CD4-positive, alpha-beta T cell (primary cell): Measurements from ENCODE around the gene SECISBP2. TPM values are rescaled to one million over a fixed set of nuclear protein-coding genes. Genes with fewer than 3 reads are reported as not detected.

Source experiments
- ATAC-seq: fragments of 200-7000 bp; cut with Tn5 transposase; one replicate; pipeline ENCODE4 v1.10.0; 2022; ENCODE audit warnings: mild to moderate bottlenecking; ENCODE audit not compliant: poor library complexity
- CTCF ChIA-PET: fragments of 350-600 bp; sonication (Branson Sonifier 250); formaldehyde crosslinking; loops from one replicate; lab custom pipeline; 2021; ENCODE audit warnings: antibody characterized with exemption, inconsistent platforms; lab: Charles Lee
- POLR2A ChIA-PET: fragments of 350-600 bp; sonication (Branson Sonifier 250); formaldehyde crosslinking; loops from one replicate; lab custom pipeline; 2021; ENCODE audit warnings: antibody characterized with exemption, inconsistent platforms; lab: Charles Lee
- DNase-seq, 14 experiments: peaks; one replicate each; pipeline ENCODE4 v3.0.0-alpha.2; 2013 to 2020; ENCODE audit warnings: mixed read lengths in 2 of 14
- H3K27ac ChIP-seq, 2 donors: one replicate each; pipeline versions ENCODE4 v1.5.1 to v1.7.0; 2013; ENCODE audit warnings: low read length in 2 of 2, low read depth in 1 of 2, mild to moderate bottlenecking in 1 of 2
- H3K27me3 ChIP-seq, 2 experiments: 1 replicate in 1 of 2; 2 replicates in 1 of 2; pipeline versions ENCODE4 v1.6.1 to v1.7.0; 2013; ENCODE audit warnings: low read length in 2 of 2, control low read depth in 1 of 2, mild to moderate bottlenecking in 1 of 2, moderate library complexity in 1 of 2; ENCODE audit not compliant: insufficient read depth in 2 of 2, control insufficient read depth in 1 of 2
- H3K36me3 ChIP-seq: one replicate; pipeline ENCODE4 v1.6.1; 2013; ENCODE audit warnings: low read length, control low read depth; ENCODE audit not compliant: insufficient read depth
- H3K4me1 ChIP-seq: one replicate; pipeline ENCODE4 v1.6.1; 2013; ENCODE audit warnings: low read length, control low read depth; ENCODE audit not compliant: insufficient read depth
- H3K4me3 ChIP-seq: one replicate; pipeline ENCODE4 v1.5.1; 2013; ENCODE audit warnings: mild to moderate bottlenecking, low read length, moderate library complexity
- H3K9me3 ChIP-seq, 2 experiments: 1 replicate in 1 of 2; 2 replicates in 1 of 2; pipeline versions ENCODE4 v1.6.1 to v1.7.0; 2013; ENCODE audit warnings: low read length in 2 of 2, mild to moderate bottlenecking in 2 of 2, control low read depth in 1 of 2, moderate library complexity in 1 of 2; ENCODE audit not compliant: control insufficient read depth in 1 of 2, insufficient read depth in 1 of 2
- H3K27ac Mint-ChIP-seq: one replicate; pipeline ENCODE4 v1.8.0; 2020; ENCODE audit warnings: mixed read lengths
- H3K27me3 Mint-ChIP-seq: one replicate; pipeline ENCODE4 v1.8.0; 2021; ENCODE audit warnings: mixed read lengths
- H3K36me3 Mint-ChIP-seq: one replicate; pipeline ENCODE4 v1.8.0; 2021; ENCODE audit warnings: low read depth, mixed read lengths
- H3K4me1 Mint-ChIP-seq: one replicate; pipeline ENCODE4 v1.8.0; 2021; ENCODE audit warnings: low read depth, mixed read lengths
- H3K4me3 Mint-ChIP-seq: one replicate; pipeline ENCODE4 v1.8.0; 2020; ENCODE audit warnings: mild to moderate bottlenecking, mixed read lengths
- H3K9me3 Mint-ChIP-seq: one replicate; pipeline ENCODE4 v1.8.0; 2020; ENCODE audit warnings: mixed read lengths
- intact Hi-C, 2 experiments: fragments of 100-400 bp; cut with DNase I in 1 of 2; cut with micrococcal nuclease in 1 of 2; formaldehyde crosslinking; loops; one replicate each; pipeline versions ENCODE4 v1.15.1 to v1.9.0; 2023 to 2025; cut with DNase I, micrococcal nuclease
- total RNA-seq, 174 experiments: library from RNA in 2 of 174; stranded (reverse) in 2 of 174; gene quantifications; one replicate each; pipeline ENCODE4 v1.2.3 and lab custom pipeline; 2021 to 2026
- TF ChIP-seq, protein P1 (sequence below): fragments of 200-600 bp; IDR thresholded peaks from one replicate; pipeline ENCODE4 v1.8.0; 2022; ENCODE audit warnings: antibody characterized with exemption, mild to moderate bottlenecking

Gene SECISBP2
- total RNA-seq, 2 experiments from 2014 or later: 109 to 112 TPM

DNA sequence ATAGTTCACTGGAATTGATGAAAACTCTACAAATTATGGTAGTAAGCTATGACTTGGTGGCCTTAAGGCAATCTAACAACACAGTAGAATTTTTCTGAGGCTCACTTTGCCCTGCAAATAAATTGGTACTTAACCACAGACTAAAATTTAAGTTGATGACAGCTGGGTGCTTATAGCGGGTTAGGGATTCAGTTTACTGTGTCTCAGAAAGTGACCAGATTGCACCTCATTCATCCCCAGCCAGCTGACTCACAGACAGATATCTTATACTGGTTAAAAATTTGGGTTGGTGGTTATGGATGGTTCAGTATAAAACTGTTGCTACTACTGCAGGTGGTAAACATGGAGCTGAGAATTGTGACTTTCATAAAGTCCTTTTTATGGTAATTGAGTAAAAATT, 4.5 kb upstream of the SECISBP2 start:
- CTCF ChIA-PET: no interaction called here
- no peaks in the 10 kb centered on the region for H3K27me3 Mint-ChIP-seq
- peaks cover 58% of the 10 kb centered on the region for H3K4me1 Mint-ChIP-seq
- no peaks in the 10 kb centered on the region for H3K36me3 ChIP-seq
- H3K27ac Mint-ChIP-seq: peak overlapping the region; percentile 98
- ATAC-seq: no peak
- POLR2A ChIA-PET: no interaction called here
- no peak overlapping the region for H3K27ac ChIP-seq
- intact Hi-C loops: loop anchor here in 1 of 2 experiments (10.0 kb wide), 2 partner anchors 211 to 791 kb away; no protein-coding TSS in a partner anchor
- no peak overlapping the region for H3K4me3 ChIP-seq
- H3K9me3 Mint-ChIP-seq: no peaks in the 10 kb centered on the region
- no peaks in the 10 kb centered on the region for H3K9me3 ChIP-seq
- peaks cover 31% of the 10 kb centered on the region for H3K4me1 ChIP-seq
- peaks cover 23% of the 10 kb centered on the region for H3K36me3 Mint-ChIP-seq
- no peak overlapping the region for H3K4me3 Mint-ChIP-seq
- DNase-seq: no peak
- H3K27me3 ChIP-seq: no peaks in the 10 kb centered on the region
- TF ChIP-seq, protein P1, sequence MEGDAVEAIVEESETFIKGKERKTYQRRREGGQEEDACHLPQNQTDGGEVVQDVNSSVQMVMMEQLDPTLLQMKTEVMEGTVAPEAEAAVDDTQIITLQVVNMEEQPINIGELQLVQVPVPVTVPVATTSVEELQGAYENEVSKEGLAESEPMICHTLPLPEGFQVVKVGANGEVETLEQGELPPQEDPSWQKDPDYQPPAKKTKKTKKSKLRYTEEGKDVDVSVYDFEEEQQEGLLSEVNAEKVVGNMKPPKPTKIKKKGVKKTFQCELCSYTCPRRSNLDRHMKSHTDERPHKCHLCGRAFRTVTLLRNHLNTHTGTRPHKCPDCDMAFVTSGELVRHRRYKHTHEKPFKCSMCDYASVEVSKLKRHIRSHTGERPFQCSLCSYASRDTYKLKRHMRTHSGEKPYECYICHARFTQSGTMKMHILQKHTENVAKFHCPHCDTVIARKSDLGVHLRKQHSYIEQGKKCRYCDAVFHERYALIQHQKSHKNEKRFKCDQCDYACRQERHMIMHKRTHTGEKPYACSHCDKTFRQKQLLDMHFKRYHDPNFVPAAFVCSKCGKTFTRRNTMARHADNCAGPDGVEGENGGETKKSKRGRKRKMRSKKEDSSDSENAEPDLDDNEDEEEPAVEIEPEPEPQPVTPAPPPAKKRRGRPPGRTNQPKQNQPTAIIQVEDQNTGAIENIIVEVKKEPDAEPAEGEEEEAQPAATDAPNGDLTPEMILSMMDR: no peak

DNA sequence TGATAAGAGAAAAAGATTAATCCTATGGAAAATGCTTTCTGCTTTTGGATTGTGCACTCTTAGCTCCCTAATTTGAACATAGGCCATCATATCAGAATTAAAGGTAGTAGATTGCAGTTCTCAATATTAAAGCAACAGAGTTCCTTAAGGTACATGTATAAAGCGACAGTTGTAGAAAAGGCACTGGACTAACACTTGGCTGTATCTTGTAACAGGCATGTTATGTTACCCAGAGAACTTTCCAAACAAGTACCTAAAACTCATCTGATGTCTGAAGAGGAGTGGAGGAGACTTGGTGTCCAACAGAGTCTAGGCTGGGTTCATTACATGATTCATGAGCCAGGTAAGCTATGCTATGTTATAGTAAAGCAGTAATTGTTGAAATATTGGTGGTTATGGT, 3.3 kb upstream of the SECISBP2 start:
- Mint-ChIP-seq H3K9me3 (no peaks in the 10 kb centered on the region), H3K36me3 (peaks cover 34% of the 10 kb centered on the region), H3K4me3 (no peak overlapping the region), H3K4me1 (peaks cover 69% of the 10 kb centered on the region), H3K27me3 (no peaks in the 10 kb centered on the region), H3K27ac (peak overlapping the region; percentile 27)
- no peaks in the 10 kb centered on the region for H3K9me3 ChIP-seq
- ATAC-seq (no peak), DNase-seq (no peak)
- no peak overlapping the region for H3K4me3 ChIP-seq
- POLR2A ChIA-PET: no interaction called here
- H3K27ac ChIP-seq: no peak overlapping the region
- peaks cover 29% of the 10 kb centered on the region for H3K4me1 ChIP-seq
- intact Hi-C loops: loop anchor here (5.0 to 10.0 kb wide), 4 partner anchors 112 to 928 kb away; partner anchors contain the start of gene SPIN1 (in 1 of the 2)
- TF ChIP-seq, protein P1: no peak
- CTCF ChIA-PET: no interaction called here
- H3K27me3 ChIP-seq: no peaks in the 10 kb centered on the region
- peaks cover 1% of the 10 kb centered on the region for H3K36me3 ChIP-seq

DNA sequence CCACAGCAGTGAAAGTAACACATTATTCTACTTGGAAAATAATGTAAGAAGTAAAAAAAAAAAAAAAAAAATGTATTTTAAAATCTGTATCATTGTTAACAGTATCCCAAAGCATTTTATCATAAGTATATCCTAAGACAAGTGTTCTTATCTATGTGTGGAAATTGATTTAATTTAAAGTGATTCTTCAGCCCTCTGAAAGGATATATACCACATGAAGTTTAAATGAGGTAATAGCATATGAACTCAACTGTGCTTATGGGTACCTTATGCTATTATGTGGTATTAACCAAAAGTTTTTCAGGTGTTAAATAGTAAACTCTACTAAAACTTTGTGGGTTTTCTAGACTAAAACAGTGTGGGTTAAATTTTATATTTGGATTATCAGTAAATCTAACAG, 2.8 kb upstream of the SECISBP2 start:
- ChIA-PET POLR2A (no interaction called here), CTCF (no interaction called here)
- no peak overlapping the region for H3K4me3 Mint-ChIP-seq
- H3K36me3 Mint-ChIP-seq: peaks cover 37% of the 10 kb centered on the region
- TF ChIP-seq, protein P1: no peak
- H3K27me3 Mint-ChIP-seq: no peaks in the 10 kb centered on the region
- DNase-seq (no peak), ATAC-seq (no peak)
- peaks cover 73% of the 10 kb centered on the region for H3K4me1 Mint-ChIP-seq
- peak overlapping the region; percentile 94 for H3K27ac Mint-ChIP-seq
- Histone ChIP-seq H3K36me3 (peaks cover 6% of the 10 kb centered on the region), H3K27ac (no peak overlapping the region), H3K4me3 (no peak overlapping the region), H3K27me3 (no peaks in the 10 kb centered on the region), H3K4me1 (peaks cover 29% of the 10 kb centered on the region), H3K9me3 (no peaks in the 10 kb centered on the region)
- intact Hi-C loops: loop anchor here (5.0 to 10.0 kb wide), 4 partner anchors 112 to 928 kb away; partner anchors contain the start of gene SPIN1 (in 1 of the 2)
- H3K9me3 Mint-ChIP-seq: no peaks in the 10 kb centered on the region
